Prostate gland (tissue), 2 donors: ENCODE results near the gene PCDHGC3. TPM values are rescaled to one million over a fixed set of nuclear protein-coding genes. Genes with fewer than 3 reads are reported as not detected.

Experiments
- DNase-seq: peaks from one replicate; pipeline ENCODE4 v3.0.0-alpha.2; 2019; ENCODE audit warnings: low spot score
- H3K27ac ChIP-seq, 2 donors: fragments of 200-600 bp; sonication (generic); 2 replicates each; pipeline ENCODE4 v1.5.1; 2017 to 2019
- H3K27me3 ChIP-seq: fragments of 200-600 bp; sonication (generic); replicated peaks from 2 replicates; pipeline ENCODE4 v1.5.1; 2019; ENCODE audit not compliant: insufficient read depth
- H3K36me3 ChIP-seq, 2 donors: fragments of 200-600 bp; sonication (generic); 1 replicate in 1 of 2; 2 replicates in 1 of 2; pipeline versions ENCODE4 v1.5.1 to v1.8.1; 2017 to 2019
- H3K4me1 ChIP-seq: fragments of 200-600 bp; sonication (generic); replicated peaks from 2 replicates; pipeline ENCODE4 v1.5.1; 2019
- H3K4me3 ChIP-seq, 2 donors: fragments of 200-600 bp; sonication (generic); 2 replicates each; pipeline ENCODE4 v1.5.1; 2017 to 2019
- H3K9me3 ChIP-seq: fragments of 200-600 bp; sonication (generic); 2 replicates; pipeline ENCODE4 v1.5.1; 2017
- CTCF ChIP-seq, 4 experiments: fragments of 200-600 bp in 2 of 4; fragments of 450-650 bp in 2 of 4; sonication (generic) in 2 of 4; IDR thresholded peaks; 1 replicate in 3 of 4; 2 replicates in 1 of 4; pipeline ENCODE4 v1.5.1; 2016 to 2019; ENCODE audit warnings: antibody characterized with exemption in 4 of 4, mild to moderate bottlenecking in 2 of 4, moderate library complexity in 2 of 4
- POLR2A ChIP-seq: fragments of 450-650 bp; IDR thresholded peaks from one replicate; pipeline ENCODE4 v1.6.1; 2016; ENCODE audit warnings: antibody characterized with exemption, mild to moderate bottlenecking
- POLR2AphosphoS5 ChIP-seq: sonication (generic); formaldehyde crosslinking; IDR thresholded peaks from one replicate; pipeline ENCODE4 v1.6.1; 2017; ENCODE audit warnings: antibody characterized with exemption
- WGBS: methylation state at CpG from one replicate; pipeline ENCODE4 v1.1.5; 2018; 5-methylcytosine and 5-hydroxymethylcytosine counted together
- intact Hi-C: fragments of 100-400 bp; cut with DNase I; formaldehyde crosslinking; loops from one replicate; pipeline ENCODE4 v1.14.2; 2022
- total RNA-seq, 2 donors: library from RNA; depleted of rRNA; stranded (reverse); fragments of >200 nt; gene quantifications; one replicate each; pipeline ENCODE4 v1.1.0, GENCODE V29; 2016

PCDHGC3 gene
- total RNA-seq, 2 donors from 2014 or later: 27.6 to 55.3 TPM

DNA sequence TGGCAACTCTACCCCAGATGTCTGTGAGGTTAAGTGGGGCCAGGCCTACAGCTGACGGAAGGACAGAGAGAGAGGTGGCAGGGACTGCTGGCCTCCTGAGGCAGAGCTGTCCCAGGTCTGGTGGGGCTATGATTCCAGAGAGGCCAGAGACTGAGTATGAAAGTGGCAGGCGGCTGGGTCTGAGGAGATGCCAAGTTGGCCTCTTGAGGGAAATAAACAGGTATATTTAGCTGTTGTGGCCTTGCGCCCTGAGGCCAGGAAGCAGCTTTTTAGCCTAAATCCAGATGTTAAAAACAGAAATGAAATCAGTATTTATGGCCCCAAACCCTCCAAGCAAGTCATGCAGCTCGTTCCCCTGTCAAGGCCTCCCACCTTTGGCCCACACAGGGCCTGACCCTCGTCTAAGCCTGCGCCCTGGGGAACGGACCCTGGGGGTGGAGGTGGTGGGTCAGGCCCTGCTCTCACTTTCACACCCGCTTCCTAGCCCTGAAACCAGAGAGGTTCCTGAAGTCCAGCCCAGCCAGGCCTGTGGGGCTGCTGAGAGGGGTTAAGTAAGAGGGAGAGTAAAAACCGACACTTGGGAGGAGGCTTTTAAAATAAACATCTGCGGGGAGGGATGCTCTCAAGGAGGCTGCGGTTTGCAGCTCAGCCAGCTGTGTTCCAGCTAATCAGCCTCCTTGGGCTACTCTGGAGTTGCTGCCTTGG is 31.8 kb downstream of the PCDHGC3 start:
- Histone ChIP-seq H3K9me3 (no peaks in the 10 kb centered on the region), H3K4me1 (no peaks in the 10 kb centered on the region), H3K36me3 (no peaks in the 10 kb centered on the region), H3K27me3 (no peaks in the 10 kb centered on the region), H3K4me3 (no peak overlapping the region), H3K27ac (peak overlapping the region; percentile 56 to 63)
- WGBS: 47% methylated on average over 11 of the region's 11 CpGs
- TF ChIP-seq POLR2A (no peak), POLR2AphosphoS5 (no peak), CTCF (IDR thresholded peaks at IDR 0.05) (no peak)
- intact Hi-C loops: no loop called here
- no peak for DNase-seq

- H3K27ac ChIP-seq: peak overlapping the region; percentile 56 to 63
- WGBS: 24% methylated on average over 9 of the region's 9 CpGs
- no peak overlapping the region for H3K4me3 ChIP-seq
- no peaks in the 10 kb centered on the region for H3K27me3 ChIP-seq
- no peaks in the 10 kb centered on the region for H3K36me3 ChIP-seq
- DNase-seq: no peak
- no peaks in the 10 kb centered on the region for H3K9me3 ChIP-seq
- intact Hi-C loops: no loop called here
- TF ChIP-seq POLR2AphosphoS5: no peak
- no peaks in the 10 kb centered on the region for H3K4me1 ChIP-seq
These were observed 32.7 kb downstream of the PCDHGC3 start for GRCh38 chr5:141508440-141508797.

DNA sequence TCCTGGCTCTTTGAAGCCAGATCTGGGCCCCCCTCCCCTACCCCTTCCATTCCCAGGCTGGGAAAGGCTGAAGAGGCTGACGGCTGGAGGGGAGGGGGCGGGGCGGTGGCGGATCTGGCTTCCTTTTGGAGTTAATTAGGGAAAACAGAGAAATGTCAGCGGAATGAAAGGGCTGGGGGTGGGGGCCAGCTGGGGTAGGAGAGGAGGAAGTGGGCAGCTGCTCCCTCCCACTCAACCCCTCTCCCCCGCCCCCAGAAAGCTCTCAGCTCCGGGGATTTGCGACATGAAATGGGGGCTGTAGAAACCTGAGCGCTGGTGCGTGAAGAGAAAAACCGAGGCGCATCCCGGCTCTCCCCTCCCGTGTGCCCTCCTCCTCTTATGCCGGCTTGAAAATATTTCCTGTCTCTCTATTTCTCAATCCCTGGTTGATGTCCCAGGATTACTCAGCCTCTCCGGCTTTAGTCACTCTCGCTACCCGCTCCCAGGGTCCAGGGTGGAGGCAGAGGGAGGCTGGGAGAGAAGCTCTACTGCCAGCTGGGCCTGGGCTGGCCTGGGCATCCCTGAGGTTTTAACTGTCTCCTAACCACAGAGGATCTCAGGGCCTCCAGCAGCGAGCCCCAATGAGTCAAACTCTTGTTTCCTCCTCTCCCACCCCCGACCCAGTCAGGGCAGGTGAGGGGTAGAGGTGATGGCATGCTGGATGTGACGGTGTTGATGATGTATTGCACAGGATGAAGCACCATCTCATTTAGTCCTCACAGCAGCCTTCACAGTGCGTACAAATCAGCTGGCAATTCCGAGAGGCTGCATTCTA is 33.2 kb downstream of the PCDHGC3 start:
- Histone ChIP-seq H3K36me3 (no peaks in the 10 kb centered on the region), H3K4me1 (peaks cover under 1% of the 10 kb centered on the region), H3K9me3 (no peaks in the 10 kb centered on the region), H3K27ac (peak overlapping the region; percentile 56 to 63), H3K27me3 (no peaks in the 10 kb centered on the region), H3K4me3 (no peak overlapping the region)
- DNase-seq: no peak
- 29% methylated on average over 23 of the region's 23 CpGs for WGBS
- no peak for TF ChIP-seq CTCF (IDR thresholded peaks at IDR 0.05)
- no peak for TF ChIP-seq POLR2A
- no peak for TF ChIP-seq POLR2AphosphoS5
- intact Hi-C loops: no loop called here

- Histone ChIP-seq H3K27me3 (no peaks in the 10 kb centered on the region), H3K4me3 (no peak overlapping the region), H3K9me3 (no peaks in the 10 kb centered on the region), H3K4me1 (peaks cover 4% of the 10 kb centered on the region), H3K27ac (no peak overlapping the region), H3K36me3 (no peaks in the 10 kb centered on the region)
- intact Hi-C loops: loop anchor here (5.0 kb wide), 1 partner anchor 33 kb away; the partner anchor contains the start of gene PCDHGC3
- no peak for DNase-seq
- TF ChIP-seq POLR2A (no peak), POLR2AphosphoS5 (no peak), CTCF (IDR thresholded peaks at IDR 0.05) (no peak)
- 90% methylated on average over 9 of the region's 9 CpGs for WGBS
These were observed 34.4 kb downstream of the PCDHGC3 start for GRCh38 chr5:141510160-141510559.

DNA sequence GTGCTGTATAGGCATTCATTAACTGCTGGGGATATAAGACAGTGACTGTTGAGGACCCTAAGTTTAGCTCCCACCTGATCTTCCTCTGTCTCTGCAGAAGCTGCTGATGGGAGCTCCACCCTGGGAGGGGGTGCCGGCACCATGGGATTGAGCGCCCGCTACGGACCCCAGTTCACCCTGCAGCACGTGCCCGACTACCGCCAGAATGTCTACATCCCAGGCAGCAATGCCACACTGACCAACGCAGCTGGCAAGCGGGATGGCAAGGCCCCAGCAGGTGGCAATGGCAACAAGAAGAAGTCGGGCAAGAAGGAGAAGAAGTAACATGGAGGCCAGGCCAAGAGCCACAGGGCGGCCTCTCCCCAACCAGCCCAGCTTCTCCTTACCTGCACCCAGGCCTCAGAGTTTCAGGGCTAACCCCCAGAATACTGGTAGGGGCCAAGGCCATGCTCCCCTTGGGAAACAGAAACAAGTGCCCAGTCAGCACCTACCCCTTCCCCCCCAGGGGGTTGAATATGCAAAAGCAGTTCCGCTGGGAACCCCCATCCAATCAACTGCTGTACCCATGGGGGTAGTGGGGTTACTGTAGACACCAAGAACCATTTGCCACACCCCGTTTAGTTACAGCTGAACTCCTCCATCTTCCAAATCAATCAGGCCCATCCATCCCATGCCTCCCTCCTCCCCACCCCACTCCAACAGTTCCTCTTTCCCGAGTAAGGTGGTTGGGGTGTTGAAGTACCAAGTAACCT is 35.3 kb downstream of the PCDHGC3 start:
- H3K36me3 ChIP-seq: no peaks in the 10 kb centered on the region
- TF ChIP-seq CTCF (IDR thresholded peaks at IDR 0.05): no peak
- TF ChIP-seq POLR2A: no peak
- no peak for TF ChIP-seq POLR2AphosphoS5
- H3K4me3 ChIP-seq: no peak overlapping the region
- 91% methylated on average over 14 of the region's 14 CpGs for WGBS
- H3K27me3 ChIP-seq: no peaks in the 10 kb centered on the region
- H3K9me3 ChIP-seq: no peaks in the 10 kb centered on the region
- no peak overlapping the region for H3K27ac ChIP-seq
- DNase-seq: no peak
- H3K4me1 ChIP-seq: peaks cover 4% of the 10 kb centered on the region
- intact Hi-C loops: loop anchor here (5.0 kb wide), 1 partner anchor 34 kb away; the partner anchor contains the start of gene PCDHGC3
